ENCODE results near the gene PFKFB1. TPM values are rescaled to one million over a fixed set of nuclear protein-coding genes. Genes with fewer than 3 reads are reported as not detected.

Gene PFKFB1
- total RNA-seq, 1 donor from 2014 or later, result 0.77 TPM

- Mint-ChIP-seq H3K27me3 (no peaks in the 10 kb centered on the region), H3K9me3 (ENCODE audit: low read depth) (peaks cover 9% of the 10 kb centered on the region), H3K4me3 (ENCODE audit: low read depth) (no peak overlapping the region), H3K36me3 (ENCODE audit: insufficient read depth) (no peaks in the 10 kb centered on the region), H3K4me1 (ENCODE audit: low read depth) (no peaks in the 10 kb centered on the region), H3K27ac (no peak overlapping the region)
- DNase-seq (ENCODE audit: low spot score, unreplicated experiment), result no peak
- no peak for TF ChIP-seq CTCF (IDR thresholded peaks at IDR 0.05; ENCODE audit: unreplicated experiment)
These were observed 49.2 kb downstream of the PFKFB1 start for GRCh38 chrX:54944816-54945215.

GRCh38 chrX:54937416-54937815, 56.6 kb downstream of the PFKFB1 start:
- no peak for DNase-seq (ENCODE audit: low spot score, unreplicated experiment)
- no peak for TF ChIP-seq CTCF (IDR thresholded peaks at IDR 0.05; ENCODE audit: unreplicated experiment)
- peaks cover 11% of the 10 kb centered on the region for H3K9me3 Mint-ChIP-seq (ENCODE audit: low read depth)

GRCh38 chrX:54935306-54935705, 58.7 kb downstream of the PFKFB1 start:
- H3K4me3 Mint-ChIP-seq (ENCODE audit: low read depth), result no peak overlapping the region
- H3K4me1 Mint-ChIP-seq (ENCODE audit: low read depth), result peaks cover 2% of the 10 kb centered on the region
- no peak for TF ChIP-seq CTCF (IDR thresholded peaks at IDR 0.05; ENCODE audit: unreplicated experiment)
- no peaks in the 10 kb centered on the region for H3K27me3 Mint-ChIP-seq
- no peak overlapping the region for H3K27ac Mint-ChIP-seq
- DNase-seq (ENCODE audit: low spot score, unreplicated experiment), result no peak
- H3K9me3 Mint-ChIP-seq (ENCODE audit: low read depth), result peaks cover 14% of the 10 kb centered on the region
- peaks cover 7% of the 10 kb centered on the region for H3K36me3 Mint-ChIP-seq (ENCODE audit: insufficient read depth)

More at GRCh38 chrX:54937416-54937815, 56.6 kb downstream of the PFKFB1 start:
- H3K27me3 Mint-ChIP-seq, result no peaks in the 10 kb centered on the region
- peaks cover 2% of the 10 kb centered on the region for H3K36me3 Mint-ChIP-seq (ENCODE audit: insufficient read depth)
- H3K4me3 Mint-ChIP-seq (ENCODE audit: low read depth), result no peak overlapping the region
- H3K27ac Mint-ChIP-seq, result no peak overlapping the region
- peaks cover 2% of the 10 kb centered on the region for H3K4me1 Mint-ChIP-seq (ENCODE audit: low read depth)

GRCh38 chrX:54934890-54935289, 59.1 kb downstream of the PFKFB1 start:
- TF ChIP-seq CTCF (IDR thresholded peaks at IDR 0.05; ENCODE audit: unreplicated experiment), result no peak
- Mint-ChIP-seq H3K27me3 (no peaks in the 10 kb centered on the region), H3K36me3 (ENCODE audit: insufficient read depth) (peaks cover 7% of the 10 kb centered on the region), H3K9me3 (ENCODE audit: low read depth) (peaks cover 14% of the 10 kb centered on the region), H3K4me1 (ENCODE audit: low read depth) (peaks cover 2% of the 10 kb centered on the region), H3K4me3 (ENCODE audit: low read depth) (no peak overlapping the region), H3K27ac (no peak overlapping the region)
- DNase-seq (ENCODE audit: low spot score, unreplicated experiment), result no peak

- no peak for DNase-seq (ENCODE audit: low spot score, unreplicated experiment)
- Mint-ChIP-seq H3K36me3 (ENCODE audit: insufficient read depth) (peaks cover 7% of the 10 kb centered on the region), H3K4me3 (ENCODE audit: low read depth) (no peak overlapping the region), H3K9me3 (ENCODE audit: low read depth) (peaks cover 10% of the 10 kb centered on the region), H3K27me3 (no peaks in the 10 kb centered on the region), H3K27ac (no peak overlapping the region), H3K4me1 (ENCODE audit: low read depth) (peaks cover 2% of the 10 kb centered on the region)
- no peak for TF ChIP-seq CTCF (IDR thresholded peaks at IDR 0.05; ENCODE audit: unreplicated experiment)
These were observed 59.9 kb downstream of the PFKFB1 start for GRCh38 chrX:54934058-54934457.

All from progenitor cell of endocrine pancreas (in vitro differentiated cells).